CD4-positive, alpha-beta T cell treated with Interleukin-4 for 1 hour (primary cell): ENCODE data around the gene DLX2.

Experiments
- DNase-seq, 2 donors: peaks; one replicate each; pipeline ENCODE4 v3.0.0-alpha.2; 2020 to 2022

Gene DLX2

GRCh38 chr2:172052000-172052983 lies 50.4 kb downstream of the DLX2 start:
- no peak for DNase-seq

- DNase-seq = no peak
Measured at GRCh38 chr2:172050479-172051125, 52.1 kb downstream of the DLX2 start.

- DNase-seq = no peak
Measured at GRCh38 chr2:172049567-172050120, 53.1 kb downstream of the DLX2 start.
